Muscle of back (tissue), 11 donors: Measurements from ENCODE around the gene FAM53A. TPM values are rescaled to one million over a fixed set of nuclear protein-coding genes. Genes with fewer than 3 reads are reported as not detected.
A peak's percentile ranks its signal among the peaks of the same experiment; 100 is the strongest.
"Not testable (repeated sequence)": the region's sequence is repeated elsewhere in the genome, so short reads cannot be mapped to it uniquely, and the experiment has no call there.

Experiments used
- DNase-seq, 3 donors: peaks; one replicate each; pipeline versions ENCODE4 v3.0.0 to v3.0.0-alpha.2; 2013
- polyA plus RNA-seq, 10 donors: library from polyadenylated mRNA; unstranded; fragments of 120-200 nt; gene quantifications; one replicate each; pipeline ENCODE4 v1.2.1, GENCODE V29; 2013; ENCODE audit not compliant: insufficient read length in 10 of 10

Gene FAM53A
- polyA plus RNA-seq, 10 donors: 0.92 to 1.6 (median 1.2) TPM

DNA sequence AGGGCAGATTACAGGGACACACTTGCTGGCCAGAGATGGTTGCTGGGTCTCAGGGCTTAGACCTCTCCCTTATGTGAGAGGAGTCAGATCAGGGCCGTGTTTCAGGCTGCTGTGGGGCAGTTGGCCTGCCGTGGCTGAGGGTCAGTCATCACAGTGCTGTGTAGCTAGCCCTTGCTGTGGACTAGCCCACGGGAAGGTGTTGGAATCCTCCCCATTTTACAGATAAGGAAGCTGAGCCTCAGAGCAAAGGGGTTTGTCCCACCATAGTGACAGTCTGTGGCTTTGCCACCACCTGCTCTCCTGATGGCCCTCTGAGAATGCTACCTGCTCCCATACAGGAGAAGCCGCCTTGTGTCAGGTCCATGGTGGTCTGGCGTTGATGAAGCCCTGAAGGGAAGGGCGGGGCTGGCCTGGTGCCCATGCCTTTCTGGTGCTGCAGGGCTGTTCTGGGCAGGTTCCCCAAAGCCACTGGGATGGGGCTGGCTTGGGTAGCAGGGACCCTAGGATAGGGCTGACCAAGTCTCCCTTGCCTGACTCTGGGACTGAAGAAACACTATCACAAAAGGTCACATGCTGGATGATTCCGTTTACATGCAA, 2.4 kb upstream of the FAM53A start:
- DNase-seq: no peak

DNA sequence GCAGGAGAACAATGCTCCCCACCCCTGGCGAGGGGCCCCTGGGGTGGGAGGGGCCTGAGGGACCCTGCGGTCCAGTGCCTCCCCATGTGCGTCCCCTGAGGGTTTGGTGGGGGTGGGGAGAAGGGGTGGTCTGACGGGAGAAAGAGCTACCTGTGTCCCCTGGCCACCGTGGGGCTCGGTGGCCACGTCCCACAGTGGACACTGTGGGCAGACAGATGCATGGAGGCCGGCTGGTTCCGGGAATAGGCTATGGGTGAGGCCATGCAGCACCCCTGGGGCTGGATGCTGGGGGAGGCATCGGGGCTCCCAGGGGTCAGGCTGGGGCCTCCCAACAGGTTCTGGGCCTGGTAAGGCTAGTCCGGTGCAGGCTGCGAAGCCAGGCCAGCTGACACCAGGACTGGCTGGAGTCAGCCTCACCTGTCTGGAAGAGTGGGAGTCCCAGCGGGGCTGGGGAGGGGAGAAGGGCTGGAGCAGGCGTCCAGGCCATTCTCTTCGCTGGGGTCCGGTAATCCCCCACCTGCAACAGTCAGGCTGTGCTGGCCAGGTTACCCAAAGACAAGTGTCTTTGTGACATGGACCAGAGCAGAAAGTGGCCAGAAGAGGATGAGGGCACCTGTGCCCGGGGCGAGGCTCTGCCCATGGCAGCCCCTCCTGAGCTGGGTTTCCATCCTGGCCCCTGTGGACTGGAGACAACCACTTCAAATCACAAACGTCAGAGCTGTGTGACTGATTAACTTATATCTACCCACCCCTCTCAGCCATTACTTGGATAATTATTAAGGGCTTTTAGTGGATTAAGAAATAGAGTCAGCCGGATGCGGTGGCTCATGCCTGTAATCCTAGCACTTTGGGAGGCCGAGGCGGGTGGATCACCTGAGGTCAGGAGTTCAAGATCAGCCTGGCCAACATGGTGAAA, 1.4 kb upstream of the FAM53A start:
- DNase-seq: peak in 1 of 3 donors; percentile 17

DNA sequence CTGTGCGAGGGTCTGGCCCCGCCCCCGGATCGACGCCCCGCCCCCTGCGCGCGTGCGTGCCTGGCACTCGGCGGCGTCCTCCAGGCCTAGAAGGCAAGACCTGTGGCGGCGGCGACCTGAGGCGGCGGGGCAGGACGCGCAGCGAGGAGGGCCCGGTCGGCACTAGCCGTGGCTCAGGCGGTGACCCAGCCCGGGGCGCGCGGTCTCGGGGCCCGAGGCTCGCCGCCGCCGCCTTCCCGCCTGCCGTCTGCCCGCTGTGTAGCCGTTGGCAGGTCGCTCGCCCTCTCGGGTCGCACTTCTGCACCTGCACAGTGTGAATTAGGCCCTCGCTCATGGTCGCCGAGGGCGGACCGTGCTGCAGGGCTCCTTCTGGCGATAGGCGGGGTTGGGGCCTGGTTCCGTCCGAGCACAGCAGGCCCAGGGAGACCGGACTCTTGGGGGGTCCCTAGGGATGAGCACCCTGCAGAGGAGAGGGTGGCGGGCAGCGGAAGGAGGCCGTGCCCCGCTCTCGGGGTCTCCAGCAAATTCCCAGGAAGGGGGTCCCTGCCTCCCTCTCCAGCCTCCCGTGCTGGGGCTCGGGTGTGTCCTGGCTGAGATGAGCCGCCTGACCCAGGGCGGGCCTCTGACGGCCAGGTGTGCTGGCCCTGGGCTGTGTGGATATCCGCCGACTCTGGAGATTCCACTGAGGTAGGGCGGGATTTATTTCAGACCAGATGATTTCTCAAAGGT, 557 bp upstream of the FAM53A start:
- peak in 1 of 3 donors; percentile 22 for DNase-seq

DNA sequence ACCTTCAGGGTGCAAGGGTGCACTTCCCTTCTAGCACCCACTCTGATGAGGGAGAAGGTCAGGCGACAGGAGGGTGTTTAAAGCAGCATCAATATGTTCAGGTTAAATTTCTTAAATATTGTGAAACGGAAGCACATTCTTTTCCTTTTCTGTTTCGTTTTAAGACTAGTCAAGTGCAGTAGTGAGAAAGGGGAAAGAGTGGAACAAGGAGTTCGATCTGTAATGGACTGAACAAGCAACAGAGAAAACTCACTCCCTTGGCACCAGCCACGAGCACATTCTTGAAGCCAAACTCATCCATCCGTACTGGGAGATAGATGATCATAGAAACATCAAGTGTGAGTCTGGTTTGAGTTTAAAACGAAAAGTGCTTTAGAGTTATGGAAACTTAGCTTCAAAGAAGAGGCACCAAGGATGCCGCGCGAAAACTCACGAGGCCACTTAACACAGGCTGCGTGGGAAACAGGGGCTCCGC, 815 bp downstream of the FAM53A start:
- peak; percentile 39 to 72 (median 71) for DNase-seq

DNA sequence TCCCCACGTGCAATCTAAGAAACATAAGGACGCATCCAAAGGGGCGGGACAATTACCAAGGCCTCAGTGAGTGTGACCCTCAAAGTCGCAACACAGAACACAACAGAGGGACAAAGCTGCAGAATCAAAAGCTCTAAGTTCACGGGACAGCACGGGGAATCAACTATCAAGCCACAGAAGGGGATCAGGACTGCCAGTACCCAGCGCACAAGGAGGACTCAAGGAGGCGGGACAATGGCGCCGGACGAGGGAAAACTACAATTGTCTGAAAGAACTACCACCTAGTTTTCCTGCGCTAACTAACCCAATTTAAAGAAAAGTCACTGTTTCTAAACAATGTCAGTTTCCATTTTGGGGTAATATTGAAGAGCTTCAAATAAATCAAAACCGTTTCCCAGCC, 1.3 kb downstream of the FAM53A start:
- no peak for DNase-seq

DNA sequence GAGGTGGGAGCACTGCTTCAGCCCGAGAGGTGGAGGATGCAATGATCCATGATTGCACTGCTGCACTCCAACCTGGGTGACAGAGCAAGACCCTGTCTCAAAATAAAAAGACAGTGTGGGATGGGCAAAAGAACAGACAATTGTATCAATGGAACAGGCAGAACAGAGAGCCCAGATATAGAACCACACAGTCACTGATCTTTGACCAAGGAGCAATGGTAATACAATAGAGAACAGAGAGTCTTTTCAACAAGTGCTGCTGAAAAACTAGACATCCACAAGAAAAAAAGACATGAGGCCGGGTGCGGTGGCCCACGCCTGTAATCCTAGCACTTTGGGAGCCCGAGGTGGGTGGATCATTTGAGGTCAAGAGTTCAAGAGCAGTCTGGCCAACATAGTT, 5.9 kb downstream of the FAM53A start:
- no peak for DNase-seq

DNA sequence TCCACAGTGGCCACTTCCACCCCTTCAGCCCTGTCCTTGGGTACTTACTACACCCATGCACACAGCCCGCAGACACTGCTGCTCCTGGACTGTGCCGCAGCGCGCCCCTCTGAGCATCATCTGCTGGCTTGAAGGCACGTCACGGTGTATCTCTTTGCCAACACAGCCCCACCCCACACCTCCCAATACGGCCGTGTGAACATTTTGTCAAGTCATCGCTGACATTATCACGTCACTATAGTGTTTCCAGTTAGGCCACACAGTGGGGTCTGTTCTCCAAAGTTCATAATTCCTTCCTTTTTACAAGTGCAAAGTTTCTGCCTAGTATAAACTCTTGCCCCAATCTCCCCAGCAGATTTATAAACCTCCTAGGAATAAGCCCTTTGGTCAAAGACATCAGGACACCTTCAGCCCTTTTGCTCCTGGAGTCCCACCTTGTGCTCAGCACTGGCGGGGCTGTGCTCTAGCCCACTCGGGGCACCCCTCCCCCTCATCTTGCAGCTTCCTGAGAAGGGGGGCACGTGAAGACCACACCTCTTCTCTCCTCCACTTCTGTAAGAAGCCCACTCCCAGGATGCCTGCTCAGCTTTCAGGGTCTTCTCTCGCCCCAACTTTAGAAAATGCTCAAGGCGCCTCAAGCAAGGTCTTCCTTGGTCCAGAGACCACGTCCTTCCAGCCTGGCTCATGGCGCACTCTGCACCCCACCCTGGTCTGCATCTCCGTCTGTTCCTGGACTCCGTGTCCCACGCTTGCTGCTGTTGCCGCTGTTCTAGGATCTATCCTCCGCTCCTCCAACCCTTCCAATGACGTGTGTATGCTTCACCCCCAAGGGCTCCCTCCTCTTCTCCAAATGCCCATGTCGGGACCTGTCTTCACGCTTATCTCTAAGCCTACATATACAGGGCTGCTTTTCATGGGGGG, 7.2 kb downstream of the FAM53A start:
- no peak for DNase-seq

DNA sequence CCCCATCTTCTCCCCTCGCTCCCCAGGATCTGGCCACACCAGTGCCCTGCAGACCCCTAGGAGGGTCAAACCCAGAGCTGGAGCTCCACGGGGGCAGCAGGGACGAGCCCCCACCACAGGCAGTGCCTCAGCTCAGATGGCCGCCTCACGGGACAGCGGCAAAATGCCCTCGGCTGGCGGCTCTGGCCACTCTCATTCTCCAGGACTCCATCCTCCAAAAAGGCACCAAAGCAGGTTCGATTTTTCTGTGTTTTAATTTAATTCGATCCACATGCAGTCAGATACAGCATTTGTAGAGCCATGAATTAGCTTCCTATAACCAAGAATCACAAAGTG, 8.3 kb downstream of the FAM53A start:
- DNase-seq: no peak

DNA sequence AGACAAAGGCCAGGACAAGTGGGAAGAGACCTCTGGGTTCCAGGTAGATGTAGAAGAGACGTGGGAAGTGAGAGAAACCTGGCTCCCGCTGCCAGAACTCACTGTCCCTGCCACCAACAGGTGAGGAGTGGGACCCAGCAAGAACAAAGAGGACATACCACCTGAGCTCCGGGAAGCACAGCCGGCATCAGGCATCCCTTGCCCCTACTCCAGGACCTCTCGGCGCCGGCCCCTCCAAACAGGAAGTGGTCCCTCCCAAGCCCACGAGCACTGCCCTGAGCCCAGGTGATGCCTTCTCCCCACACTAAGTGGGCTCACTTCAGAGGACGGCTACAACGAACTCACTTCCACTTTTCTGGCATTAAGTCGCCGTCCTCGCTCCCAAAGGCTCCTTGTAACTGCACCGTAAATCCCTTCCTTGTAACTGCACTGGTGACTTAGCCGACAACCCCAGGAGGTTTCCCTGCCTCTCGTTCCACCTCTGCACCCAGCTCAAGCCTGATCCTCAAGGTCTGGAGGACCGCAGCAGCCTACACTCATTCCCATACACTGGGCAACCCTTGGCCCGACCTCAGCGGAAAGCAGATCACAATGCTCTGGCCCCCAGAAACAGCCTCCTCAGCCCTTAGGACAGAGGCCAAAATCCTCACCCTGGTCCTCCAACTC, 8.8 kb downstream of the FAM53A start:
- DNase-seq: no peak

DNA sequence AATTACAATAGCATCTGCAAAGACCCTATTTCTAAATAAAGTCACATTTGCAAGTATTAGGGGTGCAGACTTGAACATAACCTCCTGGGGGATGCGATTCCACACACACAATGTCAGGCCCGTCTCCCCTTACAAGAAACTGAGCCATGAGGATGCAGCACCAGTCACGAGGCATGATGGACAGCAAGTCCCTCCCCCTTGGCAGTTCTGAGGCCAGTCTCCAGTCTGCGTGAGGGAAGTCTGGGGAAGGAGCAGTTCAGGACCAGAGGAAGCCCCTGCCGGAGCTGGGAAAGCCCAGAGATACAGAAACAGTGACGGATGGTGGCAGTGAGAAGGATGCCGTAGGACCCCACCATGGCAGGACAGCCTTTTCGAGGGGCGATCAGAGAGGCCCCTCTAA, 9.4 kb downstream of the FAM53A start:
- DNase-seq: no peak

DNA sequence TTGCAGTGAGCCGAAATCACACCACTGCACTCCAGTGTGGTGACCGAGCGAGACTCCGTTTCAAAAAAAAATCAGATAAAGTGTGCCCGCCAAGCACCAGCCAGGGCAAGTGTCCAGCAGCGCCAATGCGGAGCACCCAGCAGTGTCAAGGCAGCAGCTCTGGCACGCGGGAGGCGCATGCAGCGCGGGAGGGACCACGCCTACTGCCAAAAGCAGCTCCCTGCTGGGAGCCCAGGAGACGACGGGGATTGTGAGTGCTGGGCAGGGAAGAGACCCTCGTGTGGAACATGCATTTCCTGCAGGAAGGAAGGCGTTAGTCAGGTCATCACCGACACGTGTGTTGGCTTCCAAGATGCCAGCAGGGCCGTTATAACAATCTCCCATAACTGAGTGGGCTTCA, 10.4 kb downstream of the FAM53A start:
- no peak for DNase-seq

DNA sequence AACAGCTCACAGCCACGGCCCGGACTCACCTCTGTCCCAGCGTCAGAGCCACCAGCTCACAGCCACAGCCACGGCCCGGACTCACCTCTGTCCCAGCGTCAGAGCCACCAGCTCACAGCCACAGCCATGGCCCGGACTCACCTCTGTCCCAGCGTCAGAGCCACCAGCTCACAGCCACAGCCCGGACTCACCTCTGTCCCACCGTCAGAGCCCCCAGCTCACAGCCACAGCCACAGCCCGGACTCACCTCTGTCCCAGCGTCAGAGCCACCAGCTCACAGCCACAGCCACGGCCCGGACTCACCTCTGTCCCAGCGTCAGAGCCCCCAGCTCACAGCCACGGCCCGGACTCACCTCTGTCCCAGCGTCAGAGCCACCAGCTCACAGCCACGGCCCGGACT, 13.1 kb downstream of the FAM53A start:
- DNase-seq: not testable (repeated sequence)

DNA sequence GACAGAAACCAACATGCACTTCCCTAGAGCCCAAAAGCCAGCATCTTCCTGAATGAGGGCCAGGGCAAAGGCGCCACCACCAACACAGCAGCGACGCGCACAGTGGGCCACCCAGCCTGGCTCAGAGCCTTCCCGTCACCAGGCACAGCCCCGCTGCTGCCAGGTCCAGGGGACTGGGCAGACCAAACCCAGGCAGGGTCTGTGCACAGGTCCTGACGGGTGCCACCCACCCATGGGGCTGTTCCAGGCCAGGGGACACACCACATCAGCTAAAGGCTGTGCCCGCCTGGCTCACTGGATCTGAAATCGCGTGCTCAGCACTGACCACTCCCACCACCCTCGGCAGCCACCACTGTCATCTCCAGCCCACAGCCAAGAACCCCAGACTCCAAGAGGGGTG, 13.8 kb downstream of the FAM53A start:
- no peak for DNase-seq

DNA sequence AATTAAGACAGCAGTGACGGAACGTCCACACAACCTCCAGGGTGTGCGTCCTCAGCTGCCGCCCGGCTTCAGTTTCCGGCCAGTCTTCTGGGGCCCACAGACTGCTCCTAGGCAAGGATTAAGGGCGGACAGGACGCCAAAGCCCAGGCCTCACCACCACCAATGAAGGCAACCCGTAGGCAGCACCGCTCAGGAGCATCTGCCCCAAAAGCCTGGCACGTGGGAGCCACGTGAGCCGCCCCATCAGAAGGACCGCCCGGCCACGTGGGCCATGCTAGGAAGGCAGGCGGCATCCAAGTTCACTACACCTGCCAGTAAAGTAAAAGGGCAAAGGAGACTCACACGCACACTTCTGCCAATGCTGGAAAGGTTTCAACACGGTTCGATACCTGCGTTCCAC, 14.3 kb downstream of the FAM53A start:
- no peak for DNase-seq

DNA sequence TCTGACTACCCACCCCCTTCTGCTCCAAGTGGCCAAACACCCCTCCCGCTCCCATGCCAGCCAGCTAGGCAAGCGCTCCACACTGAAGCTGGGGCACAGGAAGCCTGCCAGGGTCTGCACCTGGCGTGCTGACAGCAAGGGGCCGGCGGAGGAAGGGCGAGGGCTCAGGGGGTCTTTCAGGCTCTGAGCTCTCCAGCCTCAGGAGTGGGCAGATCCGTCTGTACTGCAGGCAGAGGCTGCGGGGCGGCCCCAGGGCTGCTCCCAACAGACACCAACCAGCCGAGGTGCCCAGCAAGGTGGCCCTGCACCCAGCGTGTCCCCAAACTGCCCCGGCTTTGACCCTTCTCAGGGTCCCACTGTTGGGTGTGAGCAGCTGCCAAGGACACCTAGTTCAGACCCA, 14.8 kb downstream of the FAM53A start:
- no peak for DNase-seq

DNA sequence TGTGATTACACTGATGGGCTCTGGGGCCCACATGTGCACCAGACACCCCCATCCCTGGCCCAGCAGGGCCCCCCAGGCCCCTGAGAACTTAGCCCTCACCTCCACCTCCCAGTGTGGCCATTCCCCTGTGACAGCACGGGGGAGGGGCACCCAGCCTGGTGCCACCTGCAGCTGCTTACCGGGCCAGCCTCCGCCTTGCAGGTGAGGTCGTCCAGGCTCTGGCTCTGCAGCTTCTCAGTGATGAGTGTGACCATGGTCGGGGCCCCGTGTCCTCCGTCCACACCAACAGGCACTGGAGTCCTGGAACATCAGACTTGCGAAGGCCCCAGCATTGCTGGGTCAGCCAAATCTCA, 15.6 kb downstream of the FAM53A start:
- DNase-seq: no peak

DNA sequence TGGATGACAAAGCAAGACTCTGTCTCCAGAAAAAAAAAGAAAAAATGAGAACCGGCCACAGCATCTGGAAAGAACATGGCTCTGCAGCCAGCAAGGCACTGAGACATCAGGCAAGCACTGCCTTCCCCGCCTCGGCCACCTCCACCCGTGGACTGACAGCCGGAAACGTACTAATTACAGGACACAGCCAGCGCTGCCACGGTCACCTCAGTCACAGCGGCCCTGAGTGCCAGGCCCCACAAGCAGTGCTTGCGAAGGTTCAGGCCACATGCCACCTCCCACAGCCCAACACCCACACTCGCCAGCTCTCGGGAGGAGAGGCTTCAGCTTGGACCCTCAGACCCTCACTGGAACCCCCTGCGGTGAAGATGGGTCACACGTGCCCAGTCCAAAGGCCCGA, 16.8 kb downstream of the FAM53A start:
- no peak for DNase-seq

DNA sequence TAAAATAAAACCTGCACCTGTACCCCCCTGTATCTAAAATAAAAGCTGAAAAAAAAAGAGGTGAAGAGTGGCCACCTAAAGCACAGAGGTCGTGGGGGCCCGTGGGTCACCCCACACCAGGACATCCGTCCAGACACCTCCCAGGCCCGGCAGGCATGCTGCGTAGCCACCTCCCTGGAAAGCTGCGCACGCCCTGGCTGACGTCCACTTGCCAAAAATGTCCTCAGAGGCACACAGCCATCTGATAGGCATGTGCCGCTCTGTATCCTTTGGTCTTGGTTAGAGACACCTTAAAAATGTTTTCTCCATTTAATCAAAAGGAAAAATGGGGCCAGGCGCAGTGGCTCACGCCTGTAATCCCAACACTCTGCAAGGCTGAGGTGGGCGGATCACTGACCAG, 17.7 kb downstream of the FAM53A start:
- DNase-seq: no peak

DNA sequence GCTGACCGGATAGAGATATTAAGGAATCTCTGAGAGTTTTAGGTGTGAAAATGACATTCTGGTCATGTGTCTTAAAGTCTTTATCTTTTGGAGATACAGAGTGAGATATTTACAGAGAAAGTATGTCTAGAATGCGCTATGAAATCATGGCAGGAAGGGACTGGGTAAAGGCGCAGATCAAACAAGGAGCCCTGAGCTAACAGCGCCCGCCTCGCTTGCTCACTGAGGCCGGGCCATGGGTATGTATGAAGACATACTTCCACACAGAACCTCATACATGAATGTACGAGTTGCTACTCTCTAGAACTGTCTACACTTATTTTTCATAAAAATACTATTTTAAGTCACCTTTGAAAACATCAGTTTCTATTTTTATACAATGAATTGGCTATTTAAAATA, 20.0 kb downstream of the FAM53A start:
- DNase-seq: no peak

DNA sequence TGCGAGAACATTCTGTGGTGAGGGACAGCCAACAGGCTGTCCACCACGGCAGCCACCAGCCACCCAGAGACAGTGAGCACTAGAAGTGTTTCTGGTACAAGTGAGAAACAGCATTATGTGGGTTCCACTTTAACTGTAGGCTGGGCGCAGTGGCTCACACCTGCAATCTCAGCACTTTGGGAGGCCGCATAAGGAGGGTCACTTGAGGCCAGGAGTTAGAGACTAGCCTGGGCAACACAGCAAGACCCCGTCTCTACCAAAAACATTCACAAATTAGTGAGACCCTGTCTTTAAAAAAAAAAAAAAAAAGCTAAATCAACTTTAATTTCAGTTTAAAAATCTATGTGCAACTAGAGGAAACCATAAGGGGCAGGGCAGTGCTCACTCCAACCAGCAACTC, 20.6 kb downstream of the FAM53A start:
- DNase-seq: no peak

DNA sequence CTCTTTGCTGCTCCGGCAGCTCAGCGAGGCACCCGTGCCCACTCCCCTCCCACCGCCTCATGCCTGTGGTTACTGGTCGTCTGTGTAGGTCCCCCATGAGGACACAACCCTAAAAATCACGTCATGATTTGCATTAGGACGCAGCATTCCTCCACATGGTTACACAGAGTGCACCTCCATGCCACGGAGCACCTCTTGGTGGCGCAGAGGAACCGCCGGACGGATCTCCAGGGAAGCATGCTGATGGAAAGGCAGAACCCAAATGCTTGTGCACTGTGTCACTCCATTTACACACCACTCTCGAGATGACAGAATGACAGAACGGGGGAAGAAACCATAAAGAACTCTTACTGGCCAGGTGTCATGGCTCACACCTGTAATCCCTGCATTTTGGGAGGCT, 22.4 kb downstream of the FAM53A start:
- DNase-seq: no peak
